Measurements from ENCODE around the gene CARM1. TPM values are rescaled to one million over a fixed set of nuclear protein-coding genes. Genes with fewer than 3 reads are reported as not detected.

CARM1 gene
- total RNA-seq, 1 donor from 2014 or later, result 9.2 TPM

DNA sequence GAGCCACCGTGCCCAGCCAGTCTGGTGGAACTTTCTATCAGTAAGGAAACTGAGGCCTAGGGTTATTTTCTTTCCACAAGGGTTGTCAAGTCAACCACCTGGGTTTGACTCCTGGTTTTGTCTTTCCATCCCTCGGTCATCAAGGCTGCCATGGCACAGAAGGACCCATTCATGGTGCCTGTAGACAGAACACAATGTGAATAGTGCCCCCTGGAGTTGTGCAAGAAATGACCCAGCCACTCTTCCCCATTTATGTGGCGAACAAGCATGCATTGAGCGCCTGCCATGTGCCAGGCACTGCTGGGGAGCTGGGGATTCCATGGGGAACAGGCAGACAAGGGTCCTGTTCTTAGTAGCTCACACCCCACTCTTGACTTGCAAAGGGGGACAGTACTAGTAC is 93.5 kb downstream of the CARM1 start:
- H3K4me3 ChIP-seq (ENCODE audit: low read depth, low read length), result no peak overlapping the region
- TF ChIP-seq, protein P1, sequence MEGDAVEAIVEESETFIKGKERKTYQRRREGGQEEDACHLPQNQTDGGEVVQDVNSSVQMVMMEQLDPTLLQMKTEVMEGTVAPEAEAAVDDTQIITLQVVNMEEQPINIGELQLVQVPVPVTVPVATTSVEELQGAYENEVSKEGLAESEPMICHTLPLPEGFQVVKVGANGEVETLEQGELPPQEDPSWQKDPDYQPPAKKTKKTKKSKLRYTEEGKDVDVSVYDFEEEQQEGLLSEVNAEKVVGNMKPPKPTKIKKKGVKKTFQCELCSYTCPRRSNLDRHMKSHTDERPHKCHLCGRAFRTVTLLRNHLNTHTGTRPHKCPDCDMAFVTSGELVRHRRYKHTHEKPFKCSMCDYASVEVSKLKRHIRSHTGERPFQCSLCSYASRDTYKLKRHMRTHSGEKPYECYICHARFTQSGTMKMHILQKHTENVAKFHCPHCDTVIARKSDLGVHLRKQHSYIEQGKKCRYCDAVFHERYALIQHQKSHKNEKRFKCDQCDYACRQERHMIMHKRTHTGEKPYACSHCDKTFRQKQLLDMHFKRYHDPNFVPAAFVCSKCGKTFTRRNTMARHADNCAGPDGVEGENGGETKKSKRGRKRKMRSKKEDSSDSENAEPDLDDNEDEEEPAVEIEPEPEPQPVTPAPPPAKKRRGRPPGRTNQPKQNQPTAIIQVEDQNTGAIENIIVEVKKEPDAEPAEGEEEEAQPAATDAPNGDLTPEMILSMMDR (IDR thresholded peaks at IDR 0.05; ENCODE audit: insufficient read depth, low read length, severe bottlenecking), result peak; percentile 7
- no peaks in the 10 kb centered on the region for H3K27me3 ChIP-seq (ENCODE audit: control insufficient read depth, insufficient read depth, low read length)
- no peak for FAIRE-seq
- DNase-seq (ENCODE audit: low read depth), result no peak
- peaks cover 2% of the 10 kb centered on the region for H3K36me3 ChIP-seq (ENCODE audit: control insufficient read depth, insufficient read depth, low read length)

GRCh38 chr19:10965398-10965797 is 94.0 kb downstream of the CARM1 start:
- Histone ChIP-seq H3K36me3 (ENCODE audit: control insufficient read depth, insufficient read depth, low read length) (peaks cover 2% of the 10 kb centered on the region), H3K27me3 (ENCODE audit: control insufficient read depth, insufficient read depth, low read length) (no peaks in the 10 kb centered on the region), H3K4me3 (ENCODE audit: low read depth, low read length) (no peak overlapping the region)
- TF ChIP-seq, protein P1 (IDR thresholded peaks at IDR 0.05; ENCODE audit: insufficient read depth, low read length, severe bottlenecking), result no peak
- DNase-seq (ENCODE audit: low read depth), result no peak
- FAIRE-seq, result no peak

DNA sequence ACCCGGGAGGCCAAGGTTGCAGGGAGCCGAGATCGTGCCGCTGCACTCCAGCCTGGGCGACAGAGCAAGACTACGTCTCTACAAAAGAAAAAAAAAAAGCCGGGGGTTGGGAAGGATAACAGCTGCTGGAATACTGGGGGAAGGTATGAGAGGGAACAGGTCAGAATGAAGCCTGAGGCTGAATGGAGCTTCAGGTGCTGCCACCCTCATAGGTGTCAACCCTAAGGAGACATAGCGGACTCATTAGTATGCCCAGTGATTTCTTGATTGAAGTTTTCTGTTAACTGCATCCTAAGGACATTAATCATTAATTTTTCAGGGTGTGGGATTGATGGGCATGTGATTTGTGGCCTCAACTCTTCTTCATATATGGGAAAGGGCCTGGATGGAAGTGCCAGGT is 95.5 kb downstream of the CARM1 start:
- Histone ChIP-seq H3K27me3 (ENCODE audit: control insufficient read depth, insufficient read depth, low read length) (no peaks in the 10 kb centered on the region), H3K36me3 (ENCODE audit: control insufficient read depth, insufficient read depth, low read length) (peaks cover 2% of the 10 kb centered on the region), H3K4me3 (ENCODE audit: low read depth, low read length) (no peak overlapping the region)
- TF ChIP-seq, protein P1 (IDR thresholded peaks at IDR 0.05; ENCODE audit: insufficient read depth, low read length, severe bottlenecking), result no peak
- DNase-seq (ENCODE audit: low read depth) (no peak), FAIRE-seq (no peak)

DNA sequence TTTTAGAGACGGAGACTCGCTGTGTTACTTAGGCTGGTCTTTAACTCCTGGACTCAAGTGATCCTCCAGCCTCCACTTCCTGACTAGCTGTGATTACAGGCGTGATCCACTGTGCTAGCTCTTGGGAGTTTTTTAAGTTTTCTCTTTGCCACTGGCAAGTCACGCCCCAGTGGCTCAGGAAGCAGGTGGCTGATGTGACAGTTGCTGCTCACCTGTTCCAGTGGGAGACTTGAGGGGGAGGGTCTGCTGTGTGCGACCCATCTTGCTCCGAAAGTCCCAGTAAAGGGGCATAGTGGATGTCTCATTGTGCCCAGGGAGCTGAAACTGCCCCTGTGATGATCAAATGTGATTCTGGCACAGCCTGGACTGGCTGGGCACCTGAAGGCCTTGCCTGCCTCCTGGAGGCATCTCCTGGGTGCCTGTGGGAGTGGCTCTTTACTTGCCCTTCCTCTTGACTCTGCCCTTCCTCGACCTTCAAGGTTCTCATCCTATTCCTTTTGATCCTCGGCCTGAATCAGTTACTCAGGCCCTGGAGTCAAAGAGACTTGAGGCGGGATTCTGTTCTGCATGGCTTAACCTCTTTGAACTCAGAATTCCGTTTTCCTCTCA is 97.3 kb downstream of the CARM1 start:
- H3K27me3 ChIP-seq (ENCODE audit: control insufficient read depth, insufficient read depth, low read length), result no peaks in the 10 kb centered on the region
- H3K36me3 ChIP-seq (ENCODE audit: control insufficient read depth, insufficient read depth, low read length), result peaks cover 2% of the 10 kb centered on the region
- DNase-seq (ENCODE audit: low read depth) (no peak), FAIRE-seq (no peak)
- H3K4me3 ChIP-seq (ENCODE audit: low read depth, low read length), result no peak overlapping the region
- TF ChIP-seq, protein P1 (IDR thresholded peaks at IDR 0.05; ENCODE audit: insufficient read depth, low read length, severe bottlenecking), result peak; percentile 3

- TF ChIP-seq, protein P1 (IDR thresholded peaks at IDR 0.05; ENCODE audit: insufficient read depth, low read length, severe bottlenecking), result no peak
- DNase-seq (ENCODE audit: low read depth), result no peak
- no peak for FAIRE-seq
- Histone ChIP-seq H3K4me3 (ENCODE audit: low read depth, low read length) (no peak overlapping the region), H3K36me3 (ENCODE audit: control insufficient read depth, insufficient read depth, low read length) (peaks cover 2% of the 10 kb centered on the region), H3K27me3 (ENCODE audit: control insufficient read depth, insufficient read depth, low read length) (no peaks in the 10 kb centered on the region)
These were observed 99.9 kb downstream of the CARM1 start for GRCh38 chr19:10971107-10971726.

Other genes starting within 250 kb of the CARM1 start
- gene SLC44A2, start 246.0 kb upstream of the CARM1 start, total RNA-seq, result 18.7 and 36.0 TPM in 2 replicates
- 85.8 and 97.4 TPM in 2 replicates for gene ILF3, start 217.2 kb upstream of the CARM1 start, total RNA-seq
- gene QTRT1, start 170.1 kb upstream of the CARM1 start, total RNA-seq, result 18.8 and 32.9 TPM in 2 replicates
- 68.4 and 89.7 TPM in 2 replicates for gene DNM2, start 153.5 kb upstream of the CARM1 start, total RNA-seq
- gene TMED1, start 35.3 kb upstream of the CARM1 start, total RNA-seq, result 42.0 and 45.3 TPM in 2 replicates
- 0.26 and 0.38 TPM in 2 replicates for gene C19orf38, start 23.1 kb upstream of the CARM1 start, total RNA-seq
- gene YIPF2, start 57.1 kb downstream of the CARM1 start, total RNA-seq, result 110 and 144 TPM in 2 replicates
- 37.5 and 42.1 TPM in 2 replicates for gene TIMM29, start 57.3 kb downstream of the CARM1 start, total RNA-seq
- gene SMARCA4, start 89.5 kb downstream of the CARM1 start, total RNA-seq, result 49.2 and 68.6 TPM in 2 replicates
- gene LDLR, start 217.9 kb downstream of the CARM1 start, total RNA-seq, result 72.7 and 109 TPM in 2 replicates

Measured in bronchial epithelial cell (primary cell).